Thyroid gland (tissue), 4 donors: Measurements from ENCODE around the gene TPCN1.

Experiments used
- POLR2A ChIP-seq, 2 donors: fragments of 450-650 bp; IDR thresholded peaks; one replicate each; pipeline ENCODE4 v1.6.1; 2017; ENCODE audit warnings: antibody characterized with exemption in 2 of 2, mild to moderate bottlenecking in 2 of 2, moderate library complexity in 1 of 2
- TF ChIP-seq, protein P1 (sequence below), 6 experiments: fragments of 200-600 bp in 3 of 6; fragments of 450-650 bp in 3 of 6; sonication (generic) in 3 of 6; IDR thresholded peaks; one replicate each; pipeline ENCODE4 v1.5.1; 2016 to 2019; ENCODE audit warnings: antibody characterized with exemption in 6 of 6, mild to moderate bottlenecking in 2 of 6, inconsistent platforms in 1 of 6, moderate library complexity in 1 of 6

GRCh38 chr12:113232089-113232839 lies 11.0 kb downstream of the TPCN1 start:
- no peak for TF ChIP-seq POLR2A (IDR thresholded peaks at IDR 0.05)
- TF ChIP-seq, protein P1, sequence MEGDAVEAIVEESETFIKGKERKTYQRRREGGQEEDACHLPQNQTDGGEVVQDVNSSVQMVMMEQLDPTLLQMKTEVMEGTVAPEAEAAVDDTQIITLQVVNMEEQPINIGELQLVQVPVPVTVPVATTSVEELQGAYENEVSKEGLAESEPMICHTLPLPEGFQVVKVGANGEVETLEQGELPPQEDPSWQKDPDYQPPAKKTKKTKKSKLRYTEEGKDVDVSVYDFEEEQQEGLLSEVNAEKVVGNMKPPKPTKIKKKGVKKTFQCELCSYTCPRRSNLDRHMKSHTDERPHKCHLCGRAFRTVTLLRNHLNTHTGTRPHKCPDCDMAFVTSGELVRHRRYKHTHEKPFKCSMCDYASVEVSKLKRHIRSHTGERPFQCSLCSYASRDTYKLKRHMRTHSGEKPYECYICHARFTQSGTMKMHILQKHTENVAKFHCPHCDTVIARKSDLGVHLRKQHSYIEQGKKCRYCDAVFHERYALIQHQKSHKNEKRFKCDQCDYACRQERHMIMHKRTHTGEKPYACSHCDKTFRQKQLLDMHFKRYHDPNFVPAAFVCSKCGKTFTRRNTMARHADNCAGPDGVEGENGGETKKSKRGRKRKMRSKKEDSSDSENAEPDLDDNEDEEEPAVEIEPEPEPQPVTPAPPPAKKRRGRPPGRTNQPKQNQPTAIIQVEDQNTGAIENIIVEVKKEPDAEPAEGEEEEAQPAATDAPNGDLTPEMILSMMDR (IDR thresholded peaks at IDR 0.05): no peak
